ENCODE measurements around the gene RUVBL2.

RUVBL2 gene

DNA sequence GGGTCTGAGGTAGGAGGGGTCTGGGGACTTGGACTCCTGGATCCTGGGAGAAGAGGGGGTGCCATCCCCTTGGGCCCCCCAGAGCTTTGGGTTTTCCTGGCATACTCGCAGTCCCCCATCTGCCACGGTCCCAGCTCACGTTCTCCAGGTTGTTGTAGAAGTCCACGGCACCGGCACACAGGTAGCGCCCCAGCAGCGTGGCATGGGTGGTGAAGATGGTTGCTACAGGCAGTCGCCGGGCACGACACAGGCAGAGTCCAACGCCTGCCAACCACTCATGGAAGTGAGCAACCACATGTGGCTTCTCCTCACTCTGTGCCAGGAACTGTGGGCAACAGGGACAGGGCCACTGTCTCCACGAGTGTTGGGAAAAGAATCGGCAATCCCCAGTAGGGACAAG lies 8.0 kb upstream of the RUVBL2 start:
- in situ Hi-C loops (cut with HindIII; ENCODE audit: low sequenced_read_pairs), result loop anchor here (5.0 to 10.0 kb wide), 2 partner anchors 188 to 209 kb away; no protein-coding TSS in a partner anchor

DNA sequence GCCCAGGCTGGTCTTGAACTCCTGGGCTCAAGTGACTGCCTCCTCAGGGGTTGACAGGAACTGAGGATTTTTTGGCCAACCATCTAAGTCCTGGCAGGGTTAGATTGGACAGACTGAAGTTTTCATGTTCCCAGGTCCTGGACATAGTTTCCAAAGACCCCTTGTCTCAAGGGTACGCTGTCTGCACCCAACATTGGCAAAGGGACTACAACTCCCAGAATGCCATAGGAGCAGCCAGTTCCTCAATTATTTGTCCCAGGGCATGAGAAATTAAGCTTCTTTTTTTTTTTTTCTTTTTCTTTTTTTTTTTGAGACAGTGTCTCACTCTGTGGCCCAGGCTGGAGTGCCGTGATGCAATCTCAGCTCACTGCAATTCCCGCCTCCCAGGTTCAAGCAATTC lies 7.5 kb upstream of the RUVBL2 start:
- in situ Hi-C loops (cut with HindIII; ENCODE audit: low sequenced_read_pairs), result loop anchor here (5.0 to 10.0 kb wide), 2 partner anchors 189 to 209 kb away; no protein-coding TSS in a partner anchor

- in situ Hi-C loops (cut with HindIII; ENCODE audit: low sequenced_read_pairs), result loop anchor here (5.0 to 10.0 kb wide), 2 partner anchors 190 to 207 kb away; no protein-coding TSS in a partner anchor
Observed at GRCh38 chr19:48987323-48987722, 6.4 kb upstream of the RUVBL2 start.

DNA sequence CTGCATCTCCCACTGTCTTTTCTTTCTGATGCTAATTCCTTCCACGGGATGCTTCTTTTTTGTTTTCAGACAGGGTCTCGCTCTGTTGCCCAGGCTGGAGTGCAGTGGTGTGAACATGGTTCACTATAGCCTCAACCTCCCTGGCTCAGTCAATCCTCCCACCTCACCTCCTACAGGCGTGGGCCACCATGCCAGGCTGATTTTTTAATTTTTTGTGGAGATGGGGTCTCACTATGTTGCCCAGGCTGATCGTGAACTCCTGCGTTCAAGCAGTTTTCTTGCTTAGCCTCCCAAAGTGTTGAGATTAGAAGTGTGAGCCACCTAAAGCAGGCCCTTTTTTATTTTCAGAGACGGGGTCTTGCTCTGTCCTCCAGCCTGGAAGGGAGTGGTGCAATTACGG lies 5.4 kb upstream of the RUVBL2 start:
- in situ Hi-C loops (cut with HindIII; ENCODE audit: low sequenced_read_pairs), result loop anchor here (5.0 to 10.0 kb wide), 2 partner anchors 191 to 207 kb away; no protein-coding TSS in a partner anchor

- in situ Hi-C loops (cut with HindIII; ENCODE audit: low sequenced_read_pairs), result loop anchor here (5.0 to 10.0 kb wide), 2 partner anchors 192 to 206 kb away; no protein-coding TSS in a partner anchor
Observed at GRCh38 chr19:48988860-48989259, 4.8 kb upstream of the RUVBL2 start.

DNA sequence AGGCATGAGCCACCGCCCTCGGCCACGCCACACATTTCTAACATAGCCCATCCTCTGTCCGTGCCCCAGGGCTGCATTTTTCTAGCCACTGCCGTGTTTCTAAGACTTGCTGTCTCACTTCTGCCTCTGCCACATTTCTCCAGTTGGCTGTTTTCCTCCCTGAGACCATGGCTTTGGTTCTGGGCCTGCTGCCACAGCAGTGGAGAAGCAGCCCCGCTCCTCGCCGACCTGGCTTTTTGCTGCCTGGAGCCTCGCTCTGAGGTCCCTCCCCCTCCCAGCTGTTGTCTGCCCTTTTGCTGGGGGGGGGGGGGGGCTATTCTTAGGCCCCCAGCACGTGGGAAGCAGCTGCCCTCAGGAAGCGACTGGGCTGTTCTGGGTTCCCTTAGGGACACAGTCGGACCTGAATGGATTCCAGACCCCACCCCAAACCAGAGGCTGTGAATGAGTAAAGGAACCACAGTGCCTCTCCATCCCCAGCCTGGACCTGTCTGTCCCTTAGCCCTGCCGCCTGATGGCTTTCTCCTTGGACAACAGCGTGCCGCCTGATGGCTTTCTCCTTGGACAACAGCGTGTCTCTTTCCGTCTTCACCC lies 3.9 kb upstream of the RUVBL2 start:
- in situ Hi-C loops (cut with HindIII; ENCODE audit: low sequenced_read_pairs), result loop anchor here (5.0 to 10.0 kb wide), 2 partner anchors 192 to 205 kb away; no protein-coding TSS in a partner anchor

DNA sequence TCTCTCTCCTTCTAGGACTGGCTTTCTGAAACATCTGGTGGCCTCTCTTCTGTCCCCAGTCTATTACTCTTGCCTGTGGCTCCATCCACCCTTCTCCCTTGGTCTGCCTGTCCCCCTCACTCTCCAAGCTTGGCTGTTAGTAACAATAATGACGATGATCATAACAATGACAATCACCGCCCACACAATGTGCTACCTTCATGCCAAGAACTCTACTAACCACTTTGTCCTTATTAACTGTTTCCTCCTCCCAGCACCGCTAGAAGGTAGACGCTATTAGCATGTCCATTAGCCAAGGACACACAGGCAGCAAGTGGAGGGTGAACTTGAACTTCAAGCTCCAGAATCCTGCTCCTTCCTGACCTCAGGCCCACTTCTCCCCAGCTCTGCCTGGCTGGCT lies 3.3 kb upstream of the RUVBL2 start:
- in situ Hi-C loops (cut with HindIII; ENCODE audit: low sequenced_read_pairs), result no loop called here

- in situ Hi-C loops (cut with HindIII; ENCODE audit: low sequenced_read_pairs), result no loop called here
Observed at GRCh38 chr19:48991011-48991609, 2.6 kb upstream of the RUVBL2 start.

DNA sequence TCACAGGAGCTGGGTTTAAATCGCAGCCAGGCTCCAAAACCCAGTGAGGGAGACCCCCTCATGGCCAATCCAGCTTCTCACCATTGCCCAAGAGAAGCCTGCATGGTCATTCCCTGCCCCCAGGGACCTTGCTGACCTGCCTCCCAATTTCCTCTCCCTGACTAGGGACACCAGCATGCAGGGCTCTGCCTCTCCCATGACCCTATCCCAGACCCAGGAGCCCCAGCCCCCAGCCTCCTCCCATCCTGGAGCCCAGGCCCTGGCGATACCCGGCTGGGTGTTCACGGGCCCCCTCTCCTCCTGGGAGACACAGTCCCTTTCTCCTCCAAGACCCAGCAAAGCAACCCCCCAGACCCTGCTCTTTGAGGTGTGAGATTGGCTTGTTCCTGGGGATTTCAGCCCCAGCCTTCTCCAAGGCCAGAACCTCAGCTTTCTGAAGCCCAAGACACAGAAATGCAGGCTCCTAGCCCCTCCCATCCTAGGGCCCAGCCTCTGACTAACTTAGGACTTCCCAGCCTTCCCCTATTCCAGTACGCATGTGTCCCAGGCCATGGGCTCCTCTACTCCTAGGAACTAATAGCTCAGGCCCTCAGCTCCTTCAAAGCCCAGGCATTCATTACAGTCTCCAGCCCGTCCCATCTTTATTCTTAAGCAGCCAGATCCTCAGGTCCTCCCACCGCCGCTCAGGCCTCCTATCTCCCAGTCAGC lies 1.7 kb upstream of the RUVBL2 start:
- in situ Hi-C loops (cut with HindIII; ENCODE audit: low sequenced_read_pairs), result no loop called here

- in situ Hi-C loops (cut with HindIII; ENCODE audit: low sequenced_read_pairs), result no loop called here
Observed at GRCh38 chr19:48992581-48993174, 1.0 kb upstream of the RUVBL2 start.

GRCh38 chr19:48994035-48994386 lies 324 bp downstream of the RUVBL2 start:
- in situ Hi-C loops (cut with HindIII; ENCODE audit: low sequenced_read_pairs), result no loop called here

DNA sequence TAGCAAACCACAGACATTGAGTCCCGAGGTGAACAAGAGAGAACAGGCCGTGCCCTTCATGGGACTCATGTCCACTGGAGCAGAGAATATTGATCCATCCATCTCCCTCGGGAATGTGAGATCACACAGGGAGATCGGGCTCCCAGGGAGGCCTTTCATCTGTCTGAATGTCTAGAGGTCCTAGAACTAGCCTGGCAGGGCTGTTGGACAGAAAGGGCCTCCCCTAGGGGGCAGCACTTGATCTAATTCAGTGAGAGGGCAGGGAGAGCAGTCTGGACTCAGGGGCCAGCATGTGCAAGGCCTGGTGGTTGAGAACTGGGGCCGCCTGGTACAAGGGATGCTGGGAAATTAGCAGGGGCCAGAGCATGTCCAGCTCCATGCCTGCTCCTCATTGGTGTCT lies 4.3 kb downstream of the RUVBL2 start:
- in situ Hi-C loops (cut with HindIII; ENCODE audit: low sequenced_read_pairs), result no loop called here

DNA sequence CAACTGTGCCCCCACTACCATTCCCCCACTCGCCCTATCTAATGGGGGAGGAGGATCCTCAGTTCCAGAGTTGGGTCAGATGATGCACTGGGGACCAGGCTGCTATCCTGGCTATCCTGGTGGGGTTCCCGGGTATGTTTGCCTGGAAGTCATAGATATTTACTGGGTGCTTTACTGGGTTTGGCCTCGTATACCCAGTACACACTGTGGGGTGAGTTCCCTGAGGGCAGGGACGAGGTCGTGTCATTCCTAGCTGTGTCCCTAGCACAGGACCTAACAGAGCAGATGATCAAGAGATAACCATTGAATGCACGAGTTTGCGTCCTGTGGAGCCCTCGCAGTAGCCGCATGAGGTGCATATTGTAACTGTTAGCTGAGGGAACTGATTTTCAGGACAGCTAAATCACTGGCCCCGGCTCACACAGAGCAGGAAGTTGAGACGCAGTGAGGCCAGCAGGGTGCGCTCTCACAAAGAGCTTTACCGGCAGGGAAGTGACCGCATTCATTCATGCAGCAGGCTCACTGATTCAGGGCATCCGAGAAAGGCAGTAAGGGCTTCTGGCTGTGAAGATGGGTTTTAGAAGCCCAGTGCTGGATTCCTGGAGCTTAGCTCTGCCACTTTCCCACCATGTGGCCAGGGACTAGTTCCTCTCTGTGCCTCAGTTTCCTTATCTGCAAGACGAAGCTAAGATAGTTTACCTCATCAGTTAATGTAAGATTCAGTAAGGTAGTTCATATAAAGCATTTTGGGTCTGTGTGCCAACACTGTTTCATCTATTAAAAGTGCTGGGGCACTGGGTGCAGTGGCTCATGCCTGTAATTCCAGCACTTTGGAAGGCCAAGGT lies 6.0 kb downstream of the RUVBL2 start:
- in situ Hi-C loops (cut with HindIII; ENCODE audit: low sequenced_read_pairs), result no loop called here

DNA sequence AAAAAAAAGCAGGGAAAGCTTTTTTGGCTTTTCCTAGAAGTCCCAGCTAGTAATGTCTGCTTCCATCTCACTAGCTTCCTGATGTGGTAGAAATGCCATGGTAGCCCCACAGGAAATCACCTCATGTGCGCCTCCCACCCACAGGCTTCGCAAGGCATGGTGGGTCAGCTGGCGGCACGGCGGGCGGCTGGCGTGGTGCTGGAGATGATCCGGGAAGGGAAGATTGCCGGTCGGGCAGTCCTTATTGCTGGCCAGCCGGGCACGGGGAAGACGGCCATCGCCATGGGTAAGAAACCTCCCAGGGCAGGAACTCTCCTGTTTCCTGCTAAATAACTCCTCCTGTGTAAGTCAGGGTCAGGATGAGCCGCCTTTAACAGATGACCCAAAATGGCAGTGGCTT lies 10.4 kb downstream of the RUVBL2 start:
- in situ Hi-C loops (cut with HindIII; ENCODE audit: low sequenced_read_pairs), result no loop called here

DNA sequence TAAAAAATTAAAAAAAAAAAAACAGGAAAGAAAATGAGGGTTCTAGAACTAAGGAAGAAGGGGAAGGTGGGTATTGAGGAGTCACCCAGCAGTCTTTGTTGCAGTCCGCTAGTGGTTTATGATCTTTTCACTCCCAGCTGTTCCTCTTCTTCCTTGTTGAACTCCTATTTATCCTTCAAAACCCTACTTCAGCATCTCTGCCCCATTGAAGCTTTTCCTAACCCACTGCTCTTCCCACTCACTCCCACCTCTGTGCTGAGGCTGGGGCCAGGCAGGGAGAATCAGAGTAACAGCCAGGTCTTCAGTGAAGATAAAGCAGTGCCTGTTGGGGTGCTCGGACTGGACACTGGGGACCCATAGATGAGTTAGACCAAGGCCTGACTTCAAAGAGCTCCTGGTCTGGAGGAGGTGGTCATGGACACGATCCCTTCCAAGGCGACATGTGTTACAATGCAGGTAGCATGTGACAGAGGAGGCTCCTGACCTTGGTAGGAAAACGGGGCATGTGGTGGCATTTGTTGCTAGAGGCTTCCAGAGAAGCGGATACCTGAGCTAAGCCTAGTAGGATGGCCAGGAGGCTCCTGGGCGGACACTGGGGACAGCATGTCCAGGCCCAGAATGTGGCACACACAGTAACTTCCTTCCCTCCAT lies 11.4 kb downstream of the RUVBL2 start:
- in situ Hi-C loops (cut with HindIII; ENCODE audit: low sequenced_read_pairs), result no loop called here

DNA sequence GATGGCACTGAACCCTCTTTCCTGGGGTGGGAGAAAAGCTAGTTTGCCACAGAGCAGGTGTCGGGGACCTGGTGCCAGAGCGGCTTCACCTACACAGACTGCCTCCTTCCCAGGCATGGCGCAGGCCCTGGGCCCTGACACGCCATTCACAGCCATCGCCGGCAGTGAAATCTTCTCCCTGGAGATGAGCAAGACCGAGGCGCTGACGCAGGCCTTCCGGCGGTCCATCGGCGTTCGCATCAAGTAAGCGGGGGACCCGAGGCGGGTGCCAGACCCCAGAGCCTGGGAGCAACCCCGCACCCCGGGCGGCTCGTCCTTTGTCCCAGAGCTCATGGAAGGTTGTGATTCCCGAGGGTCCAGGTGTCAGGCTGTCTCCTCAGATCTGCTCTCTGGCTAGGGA lies 13.2 kb downstream of the RUVBL2 start:
- in situ Hi-C loops (cut with HindIII; ENCODE audit: low sequenced_read_pairs), result no loop called here

GRCh38 chr19:49009828-49010227 lies 16.1 kb downstream of the RUVBL2 start:
- in situ Hi-C loops (cut with HindIII; ENCODE audit: low sequenced_read_pairs), result no loop called here

DNA sequence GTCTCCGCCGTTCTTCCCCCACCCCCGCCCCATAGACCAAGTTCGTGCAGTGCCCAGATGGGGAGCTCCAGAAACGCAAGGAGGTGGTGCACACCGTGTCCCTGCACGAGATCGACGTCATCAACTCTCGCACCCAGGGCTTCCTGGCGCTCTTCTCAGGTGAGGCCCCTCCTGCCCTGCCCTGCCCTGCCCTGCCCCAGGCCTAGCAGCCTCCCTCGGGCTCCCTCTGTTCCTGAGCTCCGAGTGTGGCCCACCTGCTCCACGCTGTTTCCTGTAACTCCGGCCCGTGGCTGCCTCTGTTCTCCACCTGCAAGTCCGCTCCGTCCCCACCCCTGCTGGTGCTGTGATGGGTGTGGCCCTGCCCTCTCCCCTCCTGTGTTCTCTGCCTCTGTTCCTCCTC lies 16.8 kb downstream of the RUVBL2 start:
- in situ Hi-C loops (cut with HindIII; ENCODE audit: low sequenced_read_pairs), result no loop called here

DNA sequence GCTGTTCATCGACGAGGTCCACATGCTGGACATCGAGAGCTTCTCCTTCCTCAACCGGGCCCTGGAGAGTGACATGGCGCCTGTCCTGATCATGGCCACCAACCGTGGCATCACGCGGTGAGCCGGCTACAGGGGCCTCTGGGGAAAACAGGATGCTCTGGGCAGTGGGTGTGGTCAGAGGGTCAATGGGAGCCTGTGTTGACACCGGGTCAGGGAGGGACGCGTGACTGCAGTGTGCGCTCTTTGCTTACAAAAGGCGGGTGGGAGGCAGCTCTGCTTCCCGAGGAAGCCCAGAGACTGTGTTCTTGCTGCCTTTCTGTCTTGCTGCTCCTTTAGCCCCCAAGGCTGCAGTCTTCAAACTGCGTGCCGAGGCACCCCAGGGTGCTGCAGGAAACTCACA lies 17.5 kb downstream of the RUVBL2 start:
- in situ Hi-C loops (cut with HindIII; ENCODE audit: low sequenced_read_pairs), result no loop called here
